Adrenal gland (tissue), 5 donors: ENCODE data around the gene NEUROG2.

Experiments used
- CTCF ChIP-seq, 6 experiments: fragments of 450-650 bp in 4 of 6; fragments of 200-600 bp in 2 of 6; sonication (generic) in 1 of 6; IDR thresholded peaks; 1 replicate in 5 of 6; 2 replicates in 1 of 6; pipeline versions ENCODE4 v1.5.1 to v1.8.0; 2016 to 2021; ENCODE audit warnings: antibody characterized with exemption in 6 of 6, mild to moderate bottlenecking in 2 of 6, moderate library complexity in 1 of 6
- POLR2A ChIP-seq, 2 donors: fragments of 450-650 bp; IDR thresholded peaks; one replicate each; pipeline ENCODE4 v1.6.1; 2017; ENCODE audit warnings: antibody characterized with exemption in 2 of 2, mild to moderate bottlenecking in 2 of 2, moderate library complexity in 1 of 2
- donor health status: DM: no; HTN: no; CAD: no.

GRCh38 chr4:112513971-112514646 is 1.9 kb downstream of the NEUROG2 start:
- TF ChIP-seq CTCF (IDR thresholded peaks at IDR 0.05): no peak
- TF ChIP-seq POLR2A (IDR thresholded peaks at IDR 0.05): no peak
